Astrocyte (in vitro differentiated cells and primary cell): ENCODE data around the gene BAZ1B. TPM values are rescaled to one million over a fixed set of nuclear protein-coding genes. Genes with fewer than 3 reads are reported as not detected.

Experiments
- DNase-seq: peaks from one replicate; pipeline ENCODE4 v3.0.0-alpha.2; 2010; ENCODE audit warnings: low read depth
- FAIRE-seq: peaks from 2 replicates; lab custom pipeline; 2011; peaks lifted over from hg19 to GRCh38; lab: Jason Lieb, UNC
- H2AFZ ChIP-seq: 2 replicates; pipeline ENCODE4 v1.6.0; 2012; ENCODE audit warnings: low read depth, low read length, inconsistent platforms
- H3K27ac ChIP-seq: 2 replicates; pipeline ENCODE4 v1.5.1; 2011; ENCODE audit warnings: low read depth, low read length, inconsistent platforms
- H3K27me3 ChIP-seq: 2 replicates; pipeline ENCODE4 v1.6.0; 2011; ENCODE audit warnings: low read length, inconsistent platforms; ENCODE audit not compliant: insufficient read depth
- H3K36me3 ChIP-seq: 2 replicates; pipeline ENCODE4 v1.5.1; 2011; ENCODE audit warnings: low read length, inconsistent platforms; ENCODE audit not compliant: insufficient read depth
- H3K4me1 ChIP-seq: 2 replicates; pipeline ENCODE4 v1.5.1; 2011; ENCODE audit warnings: low read length, inconsistent platforms; ENCODE audit not compliant: insufficient read depth
- H3K4me2 ChIP-seq: 2 replicates; pipeline ENCODE4 v1.6.0; 2012; ENCODE audit warnings: low read length, inconsistent platforms
- H3K4me3 ChIP-seq: 2 replicates; pipeline ENCODE4 v1.5.1; 2011; ENCODE audit warnings: low read depth, mild to moderate bottlenecking, low read length, inconsistent platforms; ENCODE audit not compliant: insufficient read depth
- H3K79me2 ChIP-seq: 2 replicates; pipeline ENCODE4 v1.6.0; 2012; ENCODE audit warnings: mild to moderate bottlenecking, low read length, inconsistent platforms; ENCODE audit not compliant: insufficient read depth
- H3K9ac ChIP-seq: 2 replicates; pipeline ENCODE4 v1.6.0; 2012; ENCODE audit warnings: mild to moderate bottlenecking, low read length, inconsistent platforms
- H3K9me3 ChIP-seq: 2 replicates; pipeline ENCODE4 v1.5.1; 2012; ENCODE audit warnings: low read depth, mild to moderate bottlenecking, low read length, inconsistent platforms; ENCODE audit not compliant: insufficient read depth
- H4K20me1 ChIP-seq: 2 replicates; pipeline ENCODE4 v1.6.0; 2012; ENCODE audit warnings: low read length, inconsistent platforms; ENCODE audit not compliant: insufficient read depth
- H3K27ac Mint-ChIP-seq: one replicate; pipeline ENCODE4 v1.8.0; 2021; ENCODE audit warnings: mild to moderate bottlenecking, mixed read lengths; ENCODE audit not compliant: unreplicated experiment
- H3K27me3 Mint-ChIP-seq: one replicate; pipeline ENCODE4 v1.8.0; 2021; ENCODE audit warnings: low read depth, mixed read lengths; ENCODE audit not compliant: unreplicated experiment
- H3K36me3 Mint-ChIP-seq: one replicate; pipeline ENCODE4 v1.8.0; 2021; ENCODE audit warnings: low read depth, mixed read lengths; ENCODE audit not compliant: unreplicated experiment
- H3K4me1 Mint-ChIP-seq: one replicate; pipeline ENCODE4 v1.8.0; 2021; ENCODE audit warnings: low read depth, mixed read lengths; ENCODE audit not compliant: unreplicated experiment
- H3K4me3 Mint-ChIP-seq: one replicate; pipeline ENCODE4 v1.8.0; 2021; ENCODE audit warnings: mild to moderate bottlenecking, moderate library complexity, mixed read lengths; ENCODE audit not compliant: unreplicated experiment
- H3K9me3 Mint-ChIP-seq: one replicate; pipeline ENCODE4 v1.8.0; 2021; ENCODE audit warnings: mild to moderate bottlenecking, mixed read lengths; ENCODE audit not compliant: unreplicated experiment
- CTCF ChIP-seq: IDR thresholded peaks from 2 replicates; pipeline ENCODE4 v1.5.1; 2011; ENCODE audit warnings: low read depth, mild to moderate bottlenecking, inconsistent platforms, low read length, moderate library complexity; ENCODE audit not compliant: insufficient read depth
- EZH2 ChIP-seq: IDR thresholded peaks from 2 replicates; pipeline ENCODE4 v1.6.1; 2012; ENCODE audit warnings: mild to moderate bottlenecking, low read length, inconsistent platforms; ENCODE audit not compliant: insufficient read depth
- total RNA-seq: library from RNA; stranded (reverse); gene quantifications from 2 replicates; pipeline ENCODE4 v1.2.1, GENCODE V29; 2021

Gene BAZ1B
- total RNA-seq, 1 donor from 2014 or later, result 62.5 TPM

GRCh38 chr7:73504920-73505319 is 17.2 kb downstream of the BAZ1B start:
- peaks cover 25% of the 10 kb centered on the region for H3K36me3 Mint-ChIP-seq
- no peaks in the 10 kb centered on the region for H3K4me1 Mint-ChIP-seq
- H3K4me3 Mint-ChIP-seq, result no peak overlapping the region
- H3K36me3 ChIP-seq, result peaks cover 57% of the 10 kb centered on the region
- no peak overlapping the region for H3K27ac ChIP-seq
- no peaks in the 10 kb centered on the region for H3K4me1 ChIP-seq
- peaks cover 77% of the 10 kb centered on the region for H3K79me2 ChIP-seq
- DNase-seq (no peak), FAIRE-seq (no peak)
- no peak overlapping the region for H3K4me2 ChIP-seq
- no peaks in the 10 kb centered on the region for H3K9me3 ChIP-seq
- no peaks in the 10 kb centered on the region for H3K27me3 ChIP-seq
- H2AFZ ChIP-seq, result no peak overlapping the region
- no peaks in the 10 kb centered on the region for H3K27me3 Mint-ChIP-seq
- no peak overlapping the region for H3K27ac Mint-ChIP-seq
- no peak for TF ChIP-seq CTCF
- TF ChIP-seq EZH2, result no peak
- H4K20me1 ChIP-seq, result peaks cover 58% of the 10 kb centered on the region
- H3K4me3 ChIP-seq, result no peak overlapping the region
- no peak overlapping the region for H3K9ac ChIP-seq
- no peaks in the 10 kb centered on the region for H3K9me3 Mint-ChIP-seq

GRCh38 chr7:73504017-73504416 is 18.1 kb downstream of the BAZ1B start:
- peaks cover 60% of the 10 kb centered on the region for H3K36me3 ChIP-seq
- Mint-ChIP-seq H3K9me3 (no peaks in the 10 kb centered on the region), H3K4me3 (no peak overlapping the region), H3K36me3 (peaks cover 25% of the 10 kb centered on the region), H3K27ac (no peak overlapping the region), H3K27me3 (no peaks in the 10 kb centered on the region), H3K4me1 (no peaks in the 10 kb centered on the region)
- no peak for FAIRE-seq
- no peaks in the 10 kb centered on the region for H3K4me1 ChIP-seq
- H3K27me3 ChIP-seq, result no peaks in the 10 kb centered on the region
- H3K27ac ChIP-seq, result no peak overlapping the region
- DNase-seq, result no peak
- no peak overlapping the region for H2AFZ ChIP-seq
- no peak overlapping the region for H3K9ac ChIP-seq
- H3K4me2 ChIP-seq, result no peak overlapping the region
- no peaks in the 10 kb centered on the region for H3K9me3 ChIP-seq
- peaks cover 78% of the 10 kb centered on the region for H3K79me2 ChIP-seq
- no peak overlapping the region for H3K4me3 ChIP-seq
- H4K20me1 ChIP-seq, result peaks cover 56% of the 10 kb centered on the region
- TF ChIP-seq CTCF (no peak), EZH2 (no peak)

- no peaks in the 10 kb centered on the region for H3K9me3 ChIP-seq
- no peaks in the 10 kb centered on the region for H3K9me3 Mint-ChIP-seq
- no peaks in the 10 kb centered on the region for H3K4me1 Mint-ChIP-seq
- no peak overlapping the region for H3K4me3 ChIP-seq
- H3K4me1 ChIP-seq, result no peaks in the 10 kb centered on the region
- H2AFZ ChIP-seq, result no peak overlapping the region
- DNase-seq (no peak), FAIRE-seq (no peak)
- H4K20me1 ChIP-seq, result peaks cover 53% of the 10 kb centered on the region
- peaks cover 25% of the 10 kb centered on the region for H3K36me3 Mint-ChIP-seq
- peaks cover 80% of the 10 kb centered on the region for H3K79me2 ChIP-seq
- H3K9ac ChIP-seq, result no peak overlapping the region
- H3K4me2 ChIP-seq, result no peak overlapping the region
- peaks cover 57% of the 10 kb centered on the region for H3K36me3 ChIP-seq
- no peaks in the 10 kb centered on the region for H3K27me3 Mint-ChIP-seq
- H3K27me3 ChIP-seq, result no peaks in the 10 kb centered on the region
- H3K27ac ChIP-seq, result no peak overlapping the region
- TF ChIP-seq CTCF (no peak), EZH2 (no peak)
- no peak overlapping the region for H3K4me3 Mint-ChIP-seq
- H3K27ac Mint-ChIP-seq, result no peak overlapping the region
These were observed 18.9 kb downstream of the BAZ1B start for GRCh38 chr7:73503229-73503628.
